Measurements from ENCODE around the gene EIF2S3.

The EIF2S3 gene

DNA sequence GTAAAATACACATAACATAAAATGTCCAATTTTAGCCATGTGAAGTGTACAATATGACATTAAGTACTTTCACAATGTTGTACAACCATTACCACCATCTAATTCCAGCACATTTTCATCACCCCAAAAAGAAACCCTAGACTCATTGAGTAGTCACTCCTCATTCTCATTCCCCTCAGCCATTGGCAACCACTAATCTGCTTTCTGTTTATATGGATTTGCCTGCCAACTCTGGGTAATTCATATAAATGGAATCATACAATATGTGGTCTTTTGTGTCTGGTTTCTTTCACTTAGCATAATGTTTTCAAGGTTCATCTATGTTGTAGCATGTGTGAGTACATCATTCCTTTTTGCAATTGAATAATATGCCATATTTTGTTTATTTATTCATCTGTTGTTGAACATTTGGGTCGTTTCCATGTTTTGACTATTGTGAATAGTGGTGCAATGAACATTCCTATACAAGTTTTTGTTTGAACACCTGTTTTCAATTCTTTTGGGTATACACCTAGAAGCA lies 43.0 kb downstream of the EIF2S3 start:
- peak; percentile 61; the same call in 2 of the 3 replicates for ATAC-seq
- no peak for TF ChIP-seq ZC3H10 (CRISPR knock-in tag; IDR thresholded peaks at IDR 0.05)
- TF ChIP-seq TCF4 (CRISPR knock-in tag; IDR thresholded peaks at IDR 0.05; ENCODE audit: borderline replicate concordance), result 0 out of 2 replicates have a peak, but pooled peaks have one; percentile 30

DNA sequence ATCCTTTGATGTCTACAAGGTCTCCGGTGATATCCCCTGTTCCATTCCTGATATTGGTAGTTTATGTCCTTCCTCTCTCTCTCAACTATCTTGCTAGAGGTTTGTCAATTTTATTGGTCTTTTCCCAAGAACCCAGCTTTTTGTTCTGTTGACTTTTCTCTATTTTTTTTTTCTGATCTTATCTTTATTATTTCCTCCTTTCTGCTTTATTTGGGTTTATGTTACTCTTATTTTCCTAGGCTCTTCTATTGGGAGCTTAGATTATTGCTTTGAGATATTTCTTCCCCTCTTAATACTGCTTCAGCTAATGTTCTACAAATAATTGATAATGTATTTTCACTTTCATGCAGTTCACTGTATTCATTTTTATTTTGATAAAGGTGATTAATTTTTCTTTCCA lies 44.2 kb downstream of the EIF2S3 start:
- TF ChIP-seq ISL1 (CRISPR knock-in tag; IDR thresholded peaks at IDR 0.05) (no peak), SNAI2 (CRISPR knock-in tag; IDR thresholded peaks at IDR 0.05) (no peak), ZNF70 (CRISPR knock-in tag; IDR thresholded peaks at IDR 0.05) (no peak), ARNTL (CRISPR knock-in tag; IDR thresholded peaks at IDR 0.05; ENCODE audit: borderline replicate concordance, low read depth) (no peak), RARB (CRISPR knock-in tag; IDR thresholded peaks at IDR 0.05) (no peak), ZNF565 (CRISPR knock-in tag; conservative IDR thresholded peaks at IDR 0.05; ENCODE audit: low read depth) (no peak), ZFP3 (CRISPR knock-in tag; IDR thresholded peaks at IDR 0.05) (no peak), OSR1 (CRISPR knock-in tag; IDR thresholded peaks at IDR 0.05) (no peak), CSDC2 (CRISPR knock-in tag; IDR thresholded peaks at IDR 0.05) (no peak), ZC3H10 (CRISPR knock-in tag; IDR thresholded peaks at IDR 0.05) (no peak), ZNF8 (CRISPR knock-in tag; IDR thresholded peaks at IDR 0.05) (no peak), PPARA (CRISPR knock-in tag; IDR thresholded peaks at IDR 0.05; ENCODE audit: borderline replicate concordance) (no peak), TCF4 (CRISPR knock-in tag; IDR thresholded peaks at IDR 0.05; ENCODE audit: borderline replicate concordance) (no peak)
- TF ChIP-seq, protein P1, sequence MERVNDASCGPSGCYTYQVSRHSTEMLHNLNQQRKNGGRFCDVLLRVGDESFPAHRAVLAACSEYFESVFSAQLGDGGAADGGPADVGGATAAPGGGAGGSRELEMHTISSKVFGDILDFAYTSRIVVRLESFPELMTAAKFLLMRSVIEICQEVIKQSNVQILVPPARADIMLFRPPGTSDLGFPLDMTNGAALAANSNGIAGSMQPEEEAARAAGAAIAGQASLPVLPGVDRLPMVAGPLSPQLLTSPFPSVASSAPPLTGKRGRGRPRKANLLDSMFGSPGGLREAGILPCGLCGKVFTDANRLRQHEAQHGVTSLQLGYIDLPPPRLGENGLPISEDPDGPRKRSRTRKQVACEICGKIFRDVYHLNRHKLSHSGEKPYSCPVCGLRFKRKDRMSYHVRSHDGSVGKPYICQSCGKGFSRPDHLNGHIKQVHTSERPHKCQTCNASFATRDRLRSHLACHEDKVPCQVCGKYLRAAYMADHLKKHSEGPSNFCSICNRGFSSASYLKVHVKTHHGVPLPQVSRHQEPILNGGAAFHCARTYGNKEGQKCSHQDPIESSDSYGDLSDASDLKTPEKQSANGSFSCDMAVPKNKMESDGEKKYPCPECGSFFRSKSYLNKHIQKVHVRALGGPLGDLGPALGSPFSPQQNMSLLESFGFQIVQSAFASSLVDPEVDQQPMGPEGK (CRISPR knock-in tag; IDR thresholded peaks at IDR 0.05; ENCODE audit: borderline replicate concordance), result no peak
- TF ChIP-seq, protein P2, sequence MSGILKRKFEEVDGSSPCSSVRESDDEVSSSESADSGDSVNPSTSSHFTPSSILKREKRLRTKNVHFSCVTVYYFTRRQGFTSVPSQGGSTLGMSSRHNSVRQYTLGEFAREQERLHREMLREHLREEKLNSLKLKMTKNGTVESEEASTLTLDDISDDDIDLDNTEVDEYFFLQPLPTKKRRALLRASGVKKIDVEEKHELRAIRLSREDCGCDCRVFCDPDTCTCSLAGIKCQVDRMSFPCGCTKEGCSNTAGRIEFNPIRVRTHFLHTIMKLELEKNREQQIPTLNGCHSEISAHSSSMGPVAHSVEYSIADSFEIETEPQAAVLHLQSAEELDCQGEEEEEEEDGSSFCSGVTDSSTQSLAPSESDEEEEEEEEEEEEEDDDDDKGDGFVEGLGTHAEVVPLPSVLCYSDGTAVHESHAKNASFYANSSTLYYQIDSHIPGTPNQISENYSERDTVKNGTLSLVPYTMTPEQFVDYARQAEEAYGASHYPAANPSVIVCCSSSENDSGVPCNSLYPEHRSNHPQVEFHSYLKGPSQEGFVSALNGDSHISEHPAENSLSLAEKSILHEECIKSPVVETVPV (CRISPR knock-in tag; IDR thresholded peaks at IDR 0.05), result no peak
- TF ChIP-seq, protein P3, sequence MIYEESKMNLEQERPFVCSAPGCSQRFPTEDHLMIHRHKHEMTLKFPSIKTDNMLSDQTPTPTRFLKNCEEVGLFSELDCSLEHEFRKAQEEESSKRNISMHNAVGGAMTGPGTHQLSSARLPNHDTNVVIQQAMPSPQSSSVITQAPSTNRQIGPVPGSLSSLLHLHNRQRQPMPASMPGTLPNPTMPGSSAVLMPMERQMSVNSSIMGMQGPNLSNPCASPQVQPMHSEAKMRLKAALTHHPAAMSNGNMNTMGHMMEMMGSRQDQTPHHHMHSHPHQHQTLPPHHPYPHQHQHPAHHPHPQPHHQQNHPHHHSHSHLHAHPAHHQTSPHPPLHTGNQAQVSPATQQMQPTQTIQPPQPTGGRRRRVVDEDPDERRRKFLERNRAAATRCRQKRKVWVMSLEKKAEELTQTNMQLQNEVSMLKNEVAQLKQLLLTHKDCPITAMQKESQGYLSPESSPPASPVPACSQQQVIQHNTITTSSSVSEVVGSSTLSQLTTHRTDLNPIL (CRISPR knock-in tag; IDR thresholded peaks at IDR 0.05; ENCODE audit: low read depth), result no peak
- TF ChIP-seq, protein P4, sequence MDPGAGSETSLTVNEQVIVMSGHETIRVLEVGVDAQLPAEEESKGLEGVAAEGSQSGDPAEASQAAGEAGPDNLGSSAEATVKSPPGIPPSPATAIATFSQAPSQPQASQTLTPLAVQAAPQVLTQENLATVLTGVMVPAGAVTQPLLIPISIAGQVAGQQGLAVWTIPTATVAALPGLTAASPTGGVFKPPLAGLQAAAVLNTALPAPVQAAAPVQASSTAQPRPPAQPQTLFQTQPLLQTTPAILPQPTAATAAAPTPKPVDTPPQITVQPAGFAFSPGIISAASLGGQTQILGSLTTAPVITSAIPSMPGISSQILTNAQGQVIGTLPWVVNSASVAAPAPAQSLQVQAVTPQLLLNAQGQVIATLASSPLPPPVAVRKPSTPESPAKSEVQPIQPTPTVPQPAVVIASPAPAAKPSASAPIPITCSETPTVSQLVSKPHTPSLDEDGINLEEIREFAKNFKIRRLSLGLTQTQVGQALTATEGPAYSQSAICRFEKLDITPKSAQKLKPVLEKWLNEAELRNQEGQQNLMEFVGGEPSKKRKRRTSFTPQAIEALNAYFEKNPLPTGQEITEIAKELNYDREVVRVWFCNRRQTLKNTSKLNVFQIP (CRISPR knock-in tag; IDR thresholded peaks at IDR 0.05; ENCODE audit: borderline replicate concordance, low read depth), result no peak
- TF ChIP-seq, protein P5, sequence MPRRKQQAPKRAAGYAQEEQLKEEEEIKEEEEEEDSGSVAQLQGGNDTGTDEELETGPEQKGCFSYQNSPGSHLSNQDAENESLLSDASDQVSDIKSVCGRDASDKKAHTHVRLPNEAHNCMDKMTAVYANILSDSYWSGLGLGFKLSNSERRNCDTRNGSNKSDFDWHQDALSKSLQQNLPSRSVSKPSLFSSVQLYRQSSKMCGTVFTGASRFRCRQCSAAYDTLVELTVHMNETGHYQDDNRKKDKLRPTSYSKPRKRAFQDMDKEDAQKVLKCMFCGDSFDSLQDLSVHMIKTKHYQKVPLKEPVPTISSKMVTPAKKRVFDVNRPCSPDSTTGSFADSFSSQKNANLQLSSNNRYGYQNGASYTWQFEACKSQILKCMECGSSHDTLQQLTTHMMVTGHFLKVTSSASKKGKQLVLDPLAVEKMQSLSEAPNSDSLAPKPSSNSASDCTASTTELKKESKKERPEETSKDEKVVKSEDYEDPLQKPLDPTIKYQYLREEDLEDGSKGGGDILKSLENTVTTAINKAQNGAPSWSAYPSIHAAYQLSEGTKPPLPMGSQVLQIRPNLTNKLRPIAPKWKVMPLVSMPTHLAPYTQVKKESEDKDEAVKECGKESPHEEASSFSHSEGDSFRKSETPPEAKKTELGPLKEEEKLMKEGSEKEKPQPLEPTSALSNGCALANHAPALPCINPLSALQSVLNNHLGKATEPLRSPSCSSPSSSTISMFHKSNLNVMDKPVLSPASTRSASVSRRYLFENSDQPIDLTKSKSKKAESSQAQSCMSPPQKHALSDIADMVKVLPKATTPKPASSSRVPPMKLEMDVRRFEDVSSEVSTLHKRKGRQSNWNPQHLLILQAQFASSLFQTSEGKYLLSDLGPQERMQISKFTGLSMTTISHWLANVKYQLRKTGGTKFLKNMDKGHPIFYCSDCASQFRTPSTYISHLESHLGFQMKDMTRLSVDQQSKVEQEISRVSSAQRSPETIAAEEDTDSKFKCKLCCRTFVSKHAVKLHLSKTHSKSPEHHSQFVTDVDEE (CRISPR knock-in tag; IDR thresholded peaks at IDR 0.05), result no peak
- ATAC-seq, result no peak

DNA sequence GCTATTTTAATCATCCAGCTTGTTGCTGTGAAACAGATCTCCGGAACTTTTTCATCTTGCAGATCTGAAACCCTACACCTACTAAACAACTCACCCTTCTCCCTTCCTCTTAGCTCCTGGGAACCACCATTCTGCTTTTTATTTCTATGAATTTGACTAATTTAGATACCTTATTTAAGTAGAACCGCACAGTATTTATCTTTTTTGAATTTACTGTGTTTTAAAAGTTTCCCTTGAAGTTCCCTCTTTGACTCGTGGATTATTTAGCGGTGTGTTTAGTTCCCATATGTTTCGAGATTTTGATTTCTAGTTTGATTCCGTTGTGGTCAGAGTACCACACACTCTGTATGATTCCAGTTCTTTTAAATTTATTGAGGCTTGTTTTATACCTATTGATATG lies 44.6 kb downstream of the EIF2S3 start:
- ATAC-seq, result no peak
- no peak for TF ChIP-seq TCF4 (CRISPR knock-in tag; IDR thresholded peaks at IDR 0.05; ENCODE audit: borderline replicate concordance)
- TF ChIP-seq ZC3H10 (CRISPR knock-in tag; IDR thresholded peaks at IDR 0.05), result no peak
- TF ChIP-seq, protein P4 (CRISPR knock-in tag; IDR thresholded peaks at IDR 0.05; ENCODE audit: borderline replicate concordance, low read depth), result no peak
- TF ChIP-seq ZNF8 (CRISPR knock-in tag; IDR thresholded peaks at IDR 0.05), result no peak
- no peak for TF ChIP-seq GLIS3 (CRISPR knock-in tag; IDR thresholded peaks at IDR 0.05)
- TF ChIP-seq ARNTL (CRISPR knock-in tag; IDR thresholded peaks at IDR 0.05; ENCODE audit: borderline replicate concordance, low read depth), result no peak
- TF ChIP-seq, protein P1 (CRISPR knock-in tag; IDR thresholded peaks at IDR 0.05; ENCODE audit: borderline replicate concordance), result no peak
- TF ChIP-seq ISL1 (CRISPR knock-in tag; IDR thresholded peaks at IDR 0.05), result no peak
- no peak for TF ChIP-seq ZFP3 (CRISPR knock-in tag; IDR thresholded peaks at IDR 0.05)
- TF ChIP-seq PPARA (CRISPR knock-in tag; IDR thresholded peaks at IDR 0.05; ENCODE audit: borderline replicate concordance), result no peak
- TF ChIP-seq ZNF565 (CRISPR knock-in tag; conservative IDR thresholded peaks at IDR 0.05; ENCODE audit: low read depth), result no peak
- no peak for TF ChIP-seq SNAI2 (CRISPR knock-in tag; IDR thresholded peaks at IDR 0.05)
- no peak for TF ChIP-seq TOX (CRISPR knock-in tag; IDR thresholded peaks at IDR 0.05; ENCODE audit: borderline replicate concordance)
- TF ChIP-seq ZNF70 (CRISPR knock-in tag; IDR thresholded peaks at IDR 0.05), result no peak

All from SK-N-SH treated with all-trans-retinoic acid at 6 μM for 48 hours (cell line).